ENCODE results near the gene ATE1.

The ATE1 gene

GRCh38 chr10:121694327-121694965 lies 233.4 kb downstream of the ATE1 start:
- Histone ChIP-seq H3K27ac (ENCODE audit: low read depth, low read length) (no peak overlapping the region), H3K4me3 (ENCODE audit: low read length) (no peak overlapping the region), H3K4me1 (ENCODE audit: insufficient read depth, low read length) (peaks cover 5% of the 10 kb centered on the region), H3K27me3 (ENCODE audit: insufficient read depth, low read length) (no peaks in the 10 kb centered on the region), H3K36me3 (ENCODE audit: insufficient read depth, low read length) (no peaks in the 10 kb centered on the region), H3K9me3 (ENCODE audit: insufficient read depth, low read depth, low read length) (no peaks in the 10 kb centered on the region), H3K9ac (ENCODE audit: low read depth, low read length) (no peak overlapping the region)
- WGBS, result 87% methylated on average over 7 of the region's 9 CpGs

GRCh38 chr10:121692626-121693025 lies 235.2 kb downstream of the ATE1 start:
- 97% methylated on average over 10 of the region's 10 CpGs for WGBS
- peaks cover 5% of the 10 kb centered on the region for H3K4me1 ChIP-seq (ENCODE audit: insufficient read depth, low read length)
- no peak overlapping the region for H3K27ac ChIP-seq (ENCODE audit: low read depth, low read length)

GRCh38 chr10:121690970-121691369 lies 236.9 kb downstream of the ATE1 start:
- WGBS, result 57% methylated on average over 3 of the region's 3 CpGs

More at GRCh38 chr10:121692626-121693025, 235.2 kb downstream of the ATE1 start:
- no peaks in the 10 kb centered on the region for H3K27me3 ChIP-seq (ENCODE audit: insufficient read depth, low read length)
- no peaks in the 10 kb centered on the region for H3K9me3 ChIP-seq (ENCODE audit: insufficient read depth, low read depth, low read length)
- H3K36me3 ChIP-seq (ENCODE audit: insufficient read depth, low read length), result no peaks in the 10 kb centered on the region
- H3K9ac ChIP-seq (ENCODE audit: low read depth, low read length), result no peak overlapping the region
- no peak overlapping the region for H3K4me3 ChIP-seq (ENCODE audit: low read length)

More at GRCh38 chr10:121690970-121691369, 236.9 kb downstream of the ATE1 start:
- Histone ChIP-seq H3K9ac (ENCODE audit: low read depth, low read length) (no peak overlapping the region), H3K9me3 (ENCODE audit: insufficient read depth, low read depth, low read length) (no peaks in the 10 kb centered on the region), H3K27me3 (ENCODE audit: insufficient read depth, low read length) (no peaks in the 10 kb centered on the region), H3K4me3 (ENCODE audit: low read length) (no peak overlapping the region), H3K27ac (ENCODE audit: low read depth, low read length) (no peak overlapping the region), H3K4me1 (ENCODE audit: insufficient read depth, low read length) (peaks cover 5% of the 10 kb centered on the region), H3K36me3 (ENCODE audit: insufficient read depth, low read length) (no peaks in the 10 kb centered on the region)

All from HUES64 (cell line).